SK-N-SH (cell line): Measurements from ENCODE around the gene MAP2K4. TPM values are rescaled to one million over a fixed set of nuclear protein-coding genes. Genes with fewer than 3 reads are reported as not detected.
A peak's percentile ranks its signal among the peaks of the same experiment; 100 is the strongest.

Experiments used
- CTCF ChIA-PET: fragments of 300-600, 350-600 bp; formaldehyde crosslinking; extraction: SDS; loops from one replicate; lab custom pipeline; 2021; lab: Yijun Ruan, JAX
- POLR2A ChIA-PET: fragments of 350-600 bp; sonication (Branson Sonifier 250); formaldehyde crosslinking; extraction: SDS; loops from one replicate; lab custom pipeline; 2020; ENCODE audit warnings: antibody characterized with exemption, inconsistent platforms; lab: Yijun Ruan, JAX
- DNase-seq: peaks from one replicate; pipeline ENCODE4 v3.0.0; 2012
- H2AFZ ChIP-seq: fragments of 200-600 bp; sonication (generic); 2 replicates; pipeline ENCODE4 v1.8.1; 2016; ENCODE audit warnings: antibody characterized with exemption, mild to moderate bottlenecking, low read depth
- H3F3A ChIP-seq: fragments of 200-600 bp; sonication (generic); replicated peaks from 2 replicates; pipeline ENCODE3; 2016; ENCODE audit warnings: antibody characterized with exemption, mild to moderate bottlenecking; ENCODE audit not compliant: insufficient read depth
- H3K27ac ChIP-seq, 2 experiments: fragments of 200-500 bp in 1 of 2; fragments of 200-600 bp in 1 of 2; sonication (Bioruptor generic) in 1 of 2; sonication (generic), shearing (Covaris generic) in 1 of 2; 2 replicates each; pipeline versions ENCODE4 v1.5.1 to v1.6.1; 2014 to 2016; ENCODE audit warnings: low read depth in 2 of 2, inconsistent platforms in 1 of 2, low read length in 1 of 2, mild to moderate bottlenecking in 1 of 2, mixed read lengths in 1 of 2
- H3K27me3 ChIP-seq: fragments of 200-600 bp; sonication (generic), shearing (Covaris generic); 2 replicates; pipeline ENCODE4 v1.6.1; 2016; ENCODE audit warnings: mixed run types; ENCODE audit not compliant: insufficient read depth
- H3K36me3 ChIP-seq, 2 experiments: fragments of 200-500 bp in 1 of 2; fragments of 200-600 bp in 1 of 2; sonication (Bioruptor generic) in 1 of 2; sonication (generic) in 1 of 2; replicated peaks in 1 of 2; 2 replicates each; pipeline versions ENCODE3 to v1.5.1; 2014 to 2016; ENCODE audit warnings: low read length in 1 of 2, mild to moderate bottlenecking in 1 of 2; ENCODE audit not compliant: insufficient read depth in 2 of 2, control insufficient read depth in 1 of 2
- H3K4me1 ChIP-seq, 2 experiments: fragments of 200-500 bp in 1 of 2; fragments of 200-600 bp in 1 of 2; sonication (Bioruptor generic) in 1 of 2; sonication (generic), shearing (Covaris generic) in 1 of 2; 2 replicates each; pipeline versions ENCODE4 v1.5.1 to v1.6.1; 2014 to 2016; ENCODE audit warnings: low read depth in 1 of 2, low read length in 1 of 2, mixed run types in 1 of 2; ENCODE audit not compliant: insufficient read depth in 2 of 2, control insufficient read depth in 1 of 2
- H3K4me2 ChIP-seq: fragments of 200-600 bp; sonication (generic), shearing (Covaris generic); 2 replicates; pipeline ENCODE4 v1.6.1; 2017; ENCODE audit warnings: mixed run types
- H3K4me3 ChIP-seq, 2 experiments: fragments of 200-500 bp in 1 of 2; fragments of 200-600 bp in 1 of 2; sonication (Bioruptor generic) in 1 of 2; sonication (generic), shearing (Covaris generic) in 1 of 2; 2 replicates each; pipeline versions ENCODE4 v1.5.1 to v1.8.1; 2014 to 2016; ENCODE audit warnings: low read depth in 2 of 2, inconsistent platforms in 1 of 2, low read length in 1 of 2, mild to moderate bottlenecking in 1 of 2, mixed read lengths in 1 of 2, moderate library complexity in 1 of 2
- H3K79me2 ChIP-seq: fragments of 200-600 bp; sonication (generic); 2 replicates; pipeline ENCODE4 v1.8.1; 2017; ENCODE audit warnings: mild to moderate bottlenecking; ENCODE audit not compliant: insufficient read depth
- H3K9ac ChIP-seq: fragments of 200-600 bp; sonication (generic); 2 replicates; pipeline ENCODE4 v1.6.1; 2017; ENCODE audit warnings: mixed run types
- H3K9me2 ChIP-seq: fragments of 200-600 bp; sonication (generic); 2 replicates; pipeline ENCODE4 v1.6.1; 2017; ENCODE audit warnings: mixed run types
- H3K9me3 ChIP-seq: fragments of 200-600 bp; sonication (generic); 2 replicates; pipeline ENCODE4 v1.6.1; 2017; ENCODE audit warnings: mixed run types, mild to moderate bottlenecking, moderate library complexity
- H4K20me1 ChIP-seq: fragments of 200-600 bp; sonication (generic); 2 replicates; pipeline ENCODE4 v1.6.1; 2017; ENCODE audit warnings: mild to moderate bottlenecking, mixed run types; ENCODE audit not compliant: insufficient read depth
- CHD2 ChIP-seq: fragments of 150-350 bp; IDR thresholded peaks from 2 replicates; pipeline ENCODE4 v1.6.1; 2018; ENCODE audit warnings: low read length; ENCODE audit not compliant: partially characterized antibody
- EP300 ChIP-seq, 2 experiments: IDR thresholded peaks; 2 replicates each; pipeline versions ENCODE4 v1.4.0 to v1.6.1; 2012; ENCODE audit warnings: borderline replicate concordance in 1 of 2, low read depth in 1 of 2, low read length in 1 of 2
- EZH2phosphoT487 ChIP-seq: fragments of 200-600 bp; sonication (generic); IDR thresholded peaks from 2 replicates; pipeline ENCODE4 v1.6.1; 2017; ENCODE audit warnings: low read depth, mixed run types, mild to moderate bottlenecking, antibody characterized with exemption, moderate library complexity, borderline replicate concordance
- FOSL2 ChIP-seq: IDR thresholded peaks from 2 replicates; pipeline ENCODE4 v1.4.0; 2012; ENCODE audit warnings: low read depth, mild to moderate bottlenecking, moderate library complexity, borderline replicate concordance
- FOXM1 ChIP-seq: IDR thresholded peaks from 2 replicates; pipeline ENCODE4 v1.4.0; 2012; ENCODE audit warnings: low read depth, mild to moderate bottlenecking
- GABPA ChIP-seq: IDR thresholded peaks from 2 replicates; pipeline ENCODE4 v1.4.0; 2012; ENCODE audit warnings: low read depth, mild to moderate bottlenecking
- JUND ChIP-seq: IDR thresholded peaks from 2 replicates; pipeline ENCODE4 v1.4.0; 2012
- MXI1 ChIP-seq: IDR thresholded peaks from 2 replicates; pipeline ENCODE4 v1.6.1; 2012; ENCODE audit warnings: mild to moderate bottlenecking, low read depth, low read length, improper control_type of control experiment
- NFIC ChIP-seq: IDR thresholded peaks from 2 replicates; pipeline ENCODE4 v1.4.0; 2012; ENCODE audit warnings: borderline replicate concordance
- RAD21 ChIP-seq: IDR thresholded peaks from 2 replicates; pipeline ENCODE4 v1.6.1; 2012; ENCODE audit warnings: mild to moderate bottlenecking, low read length
- RCOR1 ChIP-seq: fragments of 150-350 bp; IDR thresholded peaks from 2 replicates; pipeline ENCODE4 v1.6.1; 2017; ENCODE audit warnings: antibody characterized with exemption, low read length
- TCF12 ChIP-seq: IDR thresholded peaks from 2 replicates; pipeline ENCODE4 v1.4.0; 2012
- TEAD4 ChIP-seq: IDR thresholded peaks from 2 replicates; pipeline ENCODE4 v1.4.0; 2012; ENCODE audit warnings: mild to moderate bottlenecking, borderline replicate concordance; ENCODE audit not compliant: insufficient read depth
- WGBS: methylation state at CpG from one replicate; pipeline ENCODE4 v1.1.6; 2017; ENCODE audit warnings: low lambda C conversion rate; 5-methylcytosine and 5-hydroxymethylcytosine counted together
- polyA plus RNA-seq, 3 experiments: library from polyadenylated mRNA; depleted of rRNA; stranded (reverse); fragments of >200 nt; gene quantifications; 2 replicates each; pipeline ENCODE4 v1.2.3, GENCODE V29; 2012
- TF ChIP-seq, protein P1 (sequence below): IDR thresholded peaks from 2 replicates; pipeline ENCODE4 v1.4.0; 2012; ENCODE audit warnings: low read depth, borderline replicate concordance
- TF ChIP-seq, protein P2 (sequence below): fragments of 150-350 bp; IDR thresholded peaks from 2 replicates; pipeline ENCODE4 v1.6.1; 2016; ENCODE audit warnings: mild to moderate bottlenecking, low read depth, low read length
- TF ChIP-seq, protein P3 (sequence below): IDR thresholded peaks from 2 replicates; pipeline ENCODE4; 2012

The MAP2K4 gene
- polyA plus RNA-seq, 1 of the 3 experiments (the other 2 are of a cell fraction) = 10.6 TPM

DNA sequence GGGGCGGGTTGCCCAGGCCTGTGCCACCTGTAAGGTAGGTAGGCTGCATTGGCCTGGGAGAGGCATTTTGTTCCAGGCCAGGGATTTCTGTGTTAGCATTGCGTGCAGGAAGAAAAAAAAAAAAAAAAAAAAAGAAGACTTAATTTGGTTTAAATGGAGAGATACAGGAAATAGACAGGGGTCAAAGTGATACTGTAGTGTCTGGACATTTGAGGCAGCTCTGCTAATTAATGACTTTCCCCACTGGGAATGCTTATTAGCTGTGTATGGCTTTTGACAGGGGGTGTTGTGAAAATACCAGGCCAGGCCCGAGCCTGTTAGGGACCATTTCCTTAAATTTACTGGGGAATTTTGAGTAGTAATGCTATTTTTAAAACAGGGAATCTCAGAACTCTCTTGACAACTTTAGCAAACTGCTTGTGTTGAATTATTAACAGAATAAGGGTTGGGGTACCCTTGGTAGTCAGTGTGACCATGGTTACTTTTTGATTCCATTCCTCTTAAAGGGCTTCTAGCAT is 1.0 kb downstream of the MAP2K4 start:
- peaks cover 59% of the 10 kb centered on the region for H3K79me2 ChIP-seq
- peaks cover 14 to 17% of the 10 kb centered on the region in 2 experiments; a peak in 3 of 4 replicates for H3K4me1 ChIP-seq
- no peak for TF ChIP-seq FOXM1
- peak; percentile 15; the same call in 1 of the 2 replicates for TF ChIP-seq MXI1
- DNase-seq = no peak
- POLR2A ChIA-PET = interaction anchor here (4.1 kb wide), 1 partner anchor 24 kb away, joined by 39 read pairs; the partner anchor contains the start of gene ZNF18
- peak overlapping the region; percentile 49 to 83; a peak in 2 of 4 replicates for H3K27ac ChIP-seq
- H2AFZ ChIP-seq = no peak overlapping the region
- peaks cover 0 to 4% of the 10 kb centered on the region in 2 experiments for H3K36me3 ChIP-seq
- H3F3A ChIP-seq = peaks cover 12% of the 10 kb centered on the region
- peaks cover 53% of the 10 kb centered on the region for H4K20me1 ChIP-seq
- peak overlapping the region; percentile 94 for H3K4me2 ChIP-seq
- CTCF ChIA-PET = interaction anchor here (1.2 to 1.7 kb wide), 2 partner anchors 13 to 26 kb away, joined by 3 read pairs; no protein-coding TSS in a partner anchor
- H3K9me2 ChIP-seq = no peaks in the 10 kb centered on the region
- H3K4me3 ChIP-seq = peak overlapping the region; percentile 70 to 79
- H3K27me3 ChIP-seq = no peaks in the 10 kb centered on the region
- peak overlapping the region; percentile 93 for H3K9ac ChIP-seq
- WGBS = 0% methylated on average over 3 of the region's 3 CpGs
- no peaks in the 10 kb centered on the region for H3K9me3 ChIP-seq

DNA sequence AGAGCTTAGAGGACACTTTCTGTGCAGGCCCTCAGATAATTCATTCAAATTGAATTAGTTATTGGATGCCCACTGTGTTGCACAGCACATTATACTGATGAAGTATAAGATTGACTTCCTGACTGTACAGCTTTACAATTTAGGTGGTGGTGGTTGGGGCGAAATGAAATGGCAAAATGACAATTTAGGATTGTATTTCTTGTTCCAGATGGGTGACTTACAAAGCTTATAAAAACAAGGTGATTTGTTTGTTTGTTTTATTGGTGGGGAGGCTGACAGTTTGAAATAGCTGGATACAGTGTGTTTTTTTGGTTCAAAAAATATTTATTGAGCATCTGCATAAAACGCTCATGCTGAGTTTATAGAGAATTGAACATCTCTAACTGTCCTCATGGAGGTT is 1.6 kb downstream of the MAP2K4 start:
- Histone ChIP-seq H3K4me1 (peaks cover 14 to 17% of the 10 kb centered on the region in 2 experiments; a peak in 3 of 4 replicates), H3K4me3 (peak overlapping the region in 1 of 2 experiments; percentile 70; a peak in 2 of 4 replicates), H4K20me1 (peaks cover 59% of the 10 kb centered on the region), H3K9me3 (no peaks in the 10 kb centered on the region), H2AFZ (no peak overlapping the region), H3K27me3 (no peaks in the 10 kb centered on the region), H3K36me3 (peaks cover 0 to 5% of the 10 kb centered on the region in 2 experiments), H3F3A (peaks cover 12% of the 10 kb centered on the region), H3K4me2 (peak overlapping the region; percentile 94), H3K79me2 (peaks cover 65% of the 10 kb centered on the region), H3K9ac (peak overlapping the region; percentile 93; the same call in 1 of the 2 replicates), H3K9me2 (no peaks in the 10 kb centered on the region), H3K27ac (peak overlapping the region; percentile 30 to 49; a peak in 2 of 4 replicates)
- TF ChIP-seq EZH2phosphoT487 (no peak), FOSL2 (no peak), RCOR1 (no peak), RAD21 (no peak), EP300 (IDR thresholded peaks at IDR 0.05; ENCODE audit: borderline replicate concordance in 1 of 2, low read depth in 1 of 2, low read length in 1 of 2) (no peak), MXI1 (no peak)
- 70% methylated on average over 2 of the region's 2 CpGs for WGBS
- ChIA-PET CTCF (interaction anchor here (0.6 to 1.7 kb wide), 3 partner anchors 14 to 1176 kb away, joined by 3 read pairs; no protein-coding TSS in a partner anchor), POLR2A (interaction anchor here (4.1 kb wide), 1 partner anchor 25 kb away, joined by 39 read pairs; the partner anchor contains the start of gene ZNF18)
- peak; percentile 28 for DNase-seq

DNA sequence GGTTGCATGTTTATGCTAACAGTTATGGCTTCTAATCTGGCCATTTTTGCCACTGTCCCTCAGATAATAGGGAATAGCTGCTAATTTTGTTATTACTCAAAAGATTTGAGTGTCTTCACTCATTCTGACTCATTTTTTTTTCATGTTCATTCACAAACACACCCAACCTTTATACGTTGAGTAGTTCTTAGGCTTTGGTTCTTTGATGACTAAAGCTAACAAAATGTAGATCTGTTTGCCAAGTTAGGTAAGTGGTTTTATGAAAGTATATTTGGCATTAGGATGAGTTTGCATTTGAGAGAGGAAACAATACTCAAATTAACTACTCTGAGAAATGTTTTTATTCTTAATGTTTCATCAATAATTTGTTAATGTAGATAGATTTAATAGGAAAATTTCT is 3.6 kb downstream of the MAP2K4 start:
- TF ChIP-seq JUND (peak; percentile 46), GABPA (no peak), FOSL2 (peak; percentile 74), EP300 (IDR thresholded peaks at IDR 0.05; ENCODE audit: borderline replicate concordance in 1 of 2, low read depth in 1 of 2, low read length in 1 of 2) (no peak), CHD2 (no peak), TCF12 (peak; percentile 29; the same call in 1 of the 2 replicates), RCOR1 (no peak), TEAD4 (no peak), NFIC (peak; percentile 72; the same call in 1 of the 2 replicates)
- TF ChIP-seq, protein P1, sequence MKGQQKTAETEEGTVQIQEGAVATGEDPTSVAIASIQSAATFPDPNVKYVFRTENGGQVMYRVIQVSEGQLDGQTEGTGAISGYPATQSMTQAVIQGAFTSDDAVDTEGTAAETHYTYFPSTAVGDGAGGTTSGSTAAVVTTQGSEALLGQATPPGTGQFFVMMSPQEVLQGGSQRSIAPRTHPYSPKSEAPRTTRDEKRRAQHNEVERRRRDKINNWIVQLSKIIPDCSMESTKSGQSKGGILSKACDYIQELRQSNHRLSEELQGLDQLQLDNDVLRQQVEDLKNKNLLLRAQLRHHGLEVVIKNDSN = no peak
- TF ChIP-seq, protein P2, sequence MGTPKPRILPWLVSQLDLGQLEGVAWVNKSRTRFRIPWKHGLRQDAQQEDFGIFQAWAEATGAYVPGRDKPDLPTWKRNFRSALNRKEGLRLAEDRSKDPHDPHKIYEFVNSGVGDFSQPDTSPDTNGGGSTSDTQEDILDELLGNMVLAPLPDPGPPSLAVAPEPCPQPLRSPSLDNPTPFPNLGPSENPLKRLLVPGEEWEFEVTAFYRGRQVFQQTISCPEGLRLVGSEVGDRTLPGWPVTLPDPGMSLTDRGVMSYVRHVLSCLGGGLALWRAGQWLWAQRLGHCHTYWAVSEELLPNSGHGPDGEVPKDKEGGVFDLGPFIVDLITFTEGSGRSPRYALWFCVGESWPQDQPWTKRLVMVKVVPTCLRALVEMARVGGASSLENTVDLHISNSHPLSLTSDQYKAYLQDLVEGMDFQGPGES = no peak
- TF ChIP-seq, protein P3, sequence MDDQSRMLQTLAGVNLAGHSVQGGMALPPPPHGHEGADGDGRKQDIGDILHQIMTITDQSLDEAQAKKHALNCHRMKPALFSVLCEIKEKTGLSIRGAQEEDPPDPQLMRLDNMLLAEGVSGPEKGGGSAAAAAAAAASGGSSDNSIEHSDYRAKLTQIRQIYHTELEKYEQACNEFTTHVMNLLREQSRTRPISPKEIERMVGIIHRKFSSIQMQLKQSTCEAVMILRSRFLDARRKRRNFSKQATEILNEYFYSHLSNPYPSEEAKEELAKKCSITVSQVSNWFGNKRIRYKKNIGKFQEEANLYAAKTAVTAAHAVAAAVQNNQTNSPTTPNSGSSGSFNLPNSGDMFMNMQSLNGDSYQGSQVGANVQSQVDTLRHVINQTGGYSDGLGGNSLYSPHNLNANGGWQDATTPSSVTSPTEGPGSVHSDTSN = 0 out of 2 replicates have a peak, but pooled peaks have one; percentile 14
- ChIA-PET CTCF (no interaction called here), POLR2A (no interaction called here)
- H3K4me3 ChIP-seq = no peak overlapping the region
- H3K4me1 ChIP-seq = peaks cover 14 to 17% of the 10 kb centered on the region in 2 experiments; a peak in 3 of 4 replicates
- H2AFZ ChIP-seq = no peak overlapping the region
- no peak overlapping the region for H3K9ac ChIP-seq
- H3K9me3 ChIP-seq = no peaks in the 10 kb centered on the region
- peak overlapping the region; percentile 50; the same call in 1 of the 2 replicates for H3K4me2 ChIP-seq
- peaks cover 85% of the 10 kb centered on the region for H3K79me2 ChIP-seq
- peaks cover 0 to 5% of the 10 kb centered on the region in 2 experiments for H3K36me3 ChIP-seq
- H3F3A ChIP-seq = peaks cover 12% of the 10 kb centered on the region
- H4K20me1 ChIP-seq = peaks cover 77% of the 10 kb centered on the region
- DNase-seq = no peak
- WGBS = 5% methylated on average over 1 of the region's 1 CpG
- H3K9me2 ChIP-seq = no peaks in the 10 kb centered on the region
- peak overlapping the region in 1 of 2 experiments; percentile 44; a peak in 2 of 4 replicates for H3K27ac ChIP-seq
- H3K27me3 ChIP-seq = no peaks in the 10 kb centered on the region
